Measurements from ENCODE around the gene CST9L.

CST9L gene

GRCh38 chr20:23570178-23570760 lies 2.0 kb upstream of the CST9L start:
- TF ChIP-seq GATA2 (IDR thresholded peaks at IDR 0.05; ENCODE audit: low read depth, low read length), result no peak
- no peak for TF ChIP-seq GATA3 (IDR thresholded peaks at IDR 0.05; ENCODE audit: low read depth, low read length)

DNA sequence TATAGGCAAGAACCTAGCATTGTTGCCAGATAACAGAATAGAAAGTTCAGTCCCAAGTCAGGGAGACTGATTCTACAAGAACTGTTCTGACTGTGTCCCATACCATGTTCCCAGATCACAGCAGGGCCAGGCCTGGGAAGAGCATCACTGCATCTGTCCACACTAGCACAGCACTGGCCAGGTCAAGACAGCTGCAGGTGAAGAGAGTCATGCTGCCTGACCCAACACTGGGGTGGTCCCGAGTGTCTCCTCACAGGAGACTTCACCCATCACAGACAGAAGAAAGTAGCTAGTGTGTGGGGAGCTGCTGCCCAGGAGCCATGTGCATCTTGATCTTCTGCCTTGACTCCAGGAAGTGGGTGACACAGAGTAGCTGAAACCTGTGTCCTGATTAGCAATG lies 1.3 kb upstream of the CST9L start:
- TF ChIP-seq GATA3 (IDR thresholded peaks at IDR 0.05; ENCODE audit: low read depth, low read length) (no peak), GATA2 (IDR thresholded peaks at IDR 0.05; ENCODE audit: low read depth, low read length) (no peak)

GRCh38 chr20:23568971-23569330 lies 667 bp upstream of the CST9L start:
- no peak for TF ChIP-seq GATA2 (IDR thresholded peaks at IDR 0.05; ENCODE audit: low read depth, low read length)
- TF ChIP-seq GATA3 (IDR thresholded peaks at IDR 0.05; ENCODE audit: low read depth, low read length), result no peak

GRCh38 chr20:23566199-23566932 lies 1.9 kb downstream of the CST9L start:
- TF ChIP-seq GATA3 (IDR thresholded peaks at IDR 0.05; ENCODE audit: low read depth, low read length), result no peak
- no peak for TF ChIP-seq GATA2 (IDR thresholded peaks at IDR 0.05; ENCODE audit: low read depth, low read length)

DNA sequence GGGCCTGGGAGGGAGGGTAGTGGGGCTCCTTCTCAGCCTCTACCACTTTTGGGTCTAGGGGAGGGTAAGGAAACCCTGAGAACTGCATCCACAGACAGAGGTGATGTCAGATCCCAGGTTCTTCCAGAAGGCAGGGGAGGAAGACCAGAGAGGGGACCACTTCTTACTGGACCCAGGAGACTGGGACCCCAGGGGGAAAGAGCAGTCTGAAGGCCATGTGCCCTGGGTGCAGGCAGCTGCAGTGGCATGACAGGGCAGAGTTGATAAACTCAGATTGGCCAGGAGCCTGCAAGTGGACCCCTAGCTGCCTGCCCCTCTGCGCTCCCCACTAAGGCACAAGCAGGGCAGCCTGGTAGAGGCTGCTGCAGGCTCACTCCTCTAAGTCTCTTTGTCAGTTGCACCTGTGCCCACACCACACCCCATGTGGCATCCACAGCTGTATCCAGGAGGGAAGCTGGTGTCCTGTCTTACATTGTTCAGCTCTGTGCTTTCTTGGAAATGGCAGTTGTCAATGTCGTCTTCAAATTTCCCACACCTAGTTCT lies 2.7 kb downstream of the CST9L start:
- no peak for TF ChIP-seq GATA2 (IDR thresholded peaks at IDR 0.05; ENCODE audit: low read depth, low read length)
- no peak for TF ChIP-seq GATA3 (IDR thresholded peaks at IDR 0.05; ENCODE audit: low read depth, low read length)

DNA sequence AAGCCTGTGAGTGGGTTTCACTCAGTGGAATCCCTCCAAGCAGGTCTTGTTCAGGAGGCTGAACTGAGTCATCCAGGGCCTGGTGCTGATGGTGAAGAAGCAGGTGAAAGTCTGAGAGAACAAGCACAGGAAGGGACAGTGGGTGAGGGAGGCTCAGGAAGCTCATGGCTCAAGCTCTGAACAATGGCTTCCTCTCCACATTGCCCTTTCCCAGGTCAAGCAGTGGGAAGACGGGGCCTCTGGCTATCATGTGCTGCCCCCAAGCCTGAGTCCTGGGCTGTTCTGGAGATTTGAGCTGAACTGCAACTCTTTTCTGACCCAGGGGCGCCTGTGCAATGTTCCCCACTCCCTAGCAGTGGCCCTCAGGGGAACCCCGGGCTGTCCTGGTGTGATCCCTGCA lies 3.4 kb downstream of the CST9L start:
- TF ChIP-seq GATA3 (IDR thresholded peaks at IDR 0.05; ENCODE audit: low read depth, low read length), result no peak
- no peak for TF ChIP-seq GATA2 (IDR thresholded peaks at IDR 0.05; ENCODE audit: low read depth, low read length)

DNA sequence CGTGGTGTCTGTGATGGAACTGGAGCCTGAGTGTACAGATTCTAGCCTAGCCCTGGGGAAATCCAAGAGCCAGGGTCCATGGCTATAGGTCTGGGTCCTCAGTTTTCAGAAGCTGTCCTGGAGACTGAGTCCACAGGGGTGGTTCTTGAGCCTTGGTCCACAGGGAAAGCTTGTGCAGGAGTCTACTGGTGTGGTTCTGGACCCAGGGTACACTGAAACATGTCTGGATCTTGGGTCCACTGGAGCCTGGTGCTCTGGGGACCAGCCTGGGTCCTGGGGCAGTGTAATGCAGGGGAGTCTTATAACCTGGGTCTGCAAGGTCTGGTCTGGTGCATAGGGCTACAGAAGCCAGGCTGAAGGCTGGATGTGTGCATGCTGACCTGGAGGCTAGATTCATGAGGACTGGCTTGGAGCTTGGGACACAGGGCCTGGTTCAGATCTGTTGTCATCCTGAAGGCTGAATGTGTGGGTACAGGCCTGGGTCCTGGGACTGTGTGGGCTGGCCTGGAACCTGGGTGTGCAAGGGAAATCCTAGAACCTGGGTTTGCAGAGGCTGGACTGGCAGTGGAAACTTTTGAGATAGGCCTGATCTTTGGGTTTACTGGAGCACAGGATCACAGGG lies 5.5 kb downstream of the CST9L start:
- TF ChIP-seq GATA3 (IDR thresholded peaks at IDR 0.05; ENCODE audit: low read depth, low read length), result no peak
- TF ChIP-seq GATA2 (IDR thresholded peaks at IDR 0.05; ENCODE audit: low read depth, low read length), result no peak

DNA sequence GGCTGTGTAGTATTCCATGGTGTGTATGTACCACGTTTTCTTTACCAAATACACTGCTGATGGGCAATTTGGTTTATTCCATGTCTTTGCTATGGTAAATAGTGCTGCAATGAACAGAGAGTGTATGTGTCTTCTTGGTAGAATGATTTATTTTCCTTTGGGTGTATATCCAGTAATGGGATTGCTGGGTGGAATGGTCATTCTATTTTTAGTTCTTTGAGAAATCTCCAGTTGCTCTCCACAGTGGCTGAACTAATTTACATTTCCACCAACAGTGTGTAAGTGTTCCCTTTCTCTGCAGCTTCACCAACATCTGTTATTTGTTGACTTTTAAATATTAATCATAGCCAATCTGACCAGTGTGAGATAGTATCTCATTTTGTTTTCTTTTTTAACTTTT lies 13.9 kb downstream of the CST9L start:
- no peak for TF ChIP-seq GATA3 (IDR thresholded peaks at IDR 0.05; ENCODE audit: low read depth, low read length)
- TF ChIP-seq GATA2 (IDR thresholded peaks at IDR 0.05; ENCODE audit: low read depth, low read length), result no peak

DNA sequence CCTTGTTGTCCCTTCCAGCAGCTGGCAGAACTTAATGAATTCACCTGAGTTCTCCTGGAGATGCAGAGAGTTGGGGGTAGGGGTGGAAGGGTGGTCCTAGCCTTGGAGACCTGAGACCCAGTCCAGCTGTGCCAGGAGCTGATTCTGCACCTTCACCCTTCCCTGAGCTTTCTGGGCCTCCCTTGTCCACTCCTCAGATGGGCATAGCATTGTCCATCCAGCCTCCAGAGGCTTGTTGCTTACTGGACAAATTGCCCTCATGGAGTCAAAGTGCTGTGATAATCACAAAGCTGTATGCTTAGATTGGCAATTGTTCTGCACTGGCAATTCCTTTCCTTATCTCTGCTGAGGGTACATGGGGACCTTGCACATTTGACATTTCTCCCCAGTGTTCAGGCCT lies 16.5 kb downstream of the CST9L start:
- no peak for TF ChIP-seq GATA3 (IDR thresholded peaks at IDR 0.05; ENCODE audit: low read depth, low read length)

- TF ChIP-seq GATA2 (IDR thresholded peaks at IDR 0.05; ENCODE audit: low read depth, low read length) (no peak), GATA3 (IDR thresholded peaks at IDR 0.05; ENCODE audit: low read depth, low read length) (no peak)
These were observed 16.9 kb downstream of the CST9L start for GRCh38 chr20:23551383-23551782.

DNA sequence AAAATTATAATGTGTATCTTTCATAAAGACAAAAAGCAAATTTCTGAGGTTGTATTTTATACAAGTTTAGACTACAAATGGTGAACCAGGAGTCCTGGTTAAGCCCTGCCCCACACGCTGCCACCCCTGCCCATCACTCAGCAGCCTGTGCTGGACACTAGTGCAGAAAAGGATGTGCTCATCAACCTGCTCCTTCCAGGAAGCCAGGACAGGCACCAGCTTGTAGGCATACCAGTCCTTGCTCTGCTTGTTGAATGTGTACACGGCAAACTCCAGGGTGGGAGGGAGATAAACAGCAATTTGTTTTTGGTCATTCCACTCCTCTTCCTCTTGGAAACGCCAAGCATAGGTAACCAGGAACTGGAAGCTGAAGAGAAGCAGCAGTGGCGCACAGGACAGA lies 18.1 kb downstream of the CST9L start:
- TF ChIP-seq GATA2 (IDR thresholded peaks at IDR 0.05; ENCODE audit: low read depth, low read length) (no peak), GATA3 (IDR thresholded peaks at IDR 0.05; ENCODE audit: low read depth, low read length) (no peak)

DNA sequence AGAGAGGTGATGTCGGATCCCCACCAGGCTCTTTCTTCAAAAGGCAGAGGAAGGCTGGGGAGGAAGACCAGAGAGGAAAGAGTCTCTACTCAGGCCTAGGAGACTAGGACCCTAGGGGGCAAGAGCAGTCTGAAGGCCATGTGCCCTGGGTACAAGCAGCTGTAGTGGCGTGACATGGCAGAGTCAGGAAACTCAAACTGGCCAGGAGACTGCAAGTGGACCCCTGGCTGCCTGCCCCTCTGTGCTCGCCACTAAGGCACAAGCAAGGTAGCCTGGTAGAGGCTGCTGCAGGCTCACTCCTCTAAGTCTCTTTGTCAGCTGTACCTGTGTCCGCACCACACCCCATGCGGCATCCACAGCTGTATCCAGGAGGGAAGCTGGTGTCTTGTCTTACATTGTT lies 19.9 kb downstream of the CST9L start:
- TF ChIP-seq GATA3 (IDR thresholded peaks at IDR 0.05; ENCODE audit: low read depth, low read length), result no peak
- no peak for TF ChIP-seq GATA2 (IDR thresholded peaks at IDR 0.05; ENCODE audit: low read depth, low read length)

GRCh38 chr20:23547613-23548012 lies 20.7 kb downstream of the CST9L start:
- TF ChIP-seq GATA2 (IDR thresholded peaks at IDR 0.05; ENCODE audit: low read depth, low read length) (no peak), GATA3 (IDR thresholded peaks at IDR 0.05; ENCODE audit: low read depth, low read length) (no peak)

- TF ChIP-seq GATA2 (IDR thresholded peaks at IDR 0.05; ENCODE audit: low read depth, low read length) (no peak), GATA3 (IDR thresholded peaks at IDR 0.05; ENCODE audit: low read depth, low read length) (no peak)
These were observed 21.7 kb downstream of the CST9L start for GRCh38 chr20:23546435-23547144.
